ENCODE results near the gene OGA.

Gene OGA

DNA sequence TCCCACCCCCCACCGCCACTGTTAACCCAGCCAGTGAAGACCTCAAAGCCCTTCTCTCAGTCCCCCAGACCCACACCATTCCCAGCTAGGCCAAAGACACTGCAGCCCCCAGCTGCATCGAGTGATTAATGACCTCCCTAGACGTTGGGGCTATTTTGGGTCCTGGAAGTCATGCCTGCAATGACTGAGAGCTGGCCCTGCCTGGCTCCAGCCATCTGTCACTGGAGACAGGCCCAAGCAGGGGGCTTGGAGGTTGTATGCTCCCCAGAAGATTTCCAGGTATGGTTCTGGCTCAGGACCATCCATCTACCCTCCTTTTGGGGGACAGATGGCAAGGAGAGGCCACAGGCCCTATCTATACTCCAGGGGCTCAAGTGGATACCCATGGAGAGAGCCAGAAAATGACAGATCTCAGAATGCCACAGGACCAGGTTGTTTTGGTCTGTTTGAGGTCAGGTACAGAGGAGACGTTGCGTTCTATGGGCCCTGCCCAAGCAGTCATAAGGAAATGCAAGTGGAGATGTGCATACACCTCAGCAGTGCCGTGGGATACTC is 20.2 kb upstream of the OGA start:
- Histone ChIP-seq H3K4me3 (no peak overlapping the region), H3K27ac (no peak overlapping the region)

DNA sequence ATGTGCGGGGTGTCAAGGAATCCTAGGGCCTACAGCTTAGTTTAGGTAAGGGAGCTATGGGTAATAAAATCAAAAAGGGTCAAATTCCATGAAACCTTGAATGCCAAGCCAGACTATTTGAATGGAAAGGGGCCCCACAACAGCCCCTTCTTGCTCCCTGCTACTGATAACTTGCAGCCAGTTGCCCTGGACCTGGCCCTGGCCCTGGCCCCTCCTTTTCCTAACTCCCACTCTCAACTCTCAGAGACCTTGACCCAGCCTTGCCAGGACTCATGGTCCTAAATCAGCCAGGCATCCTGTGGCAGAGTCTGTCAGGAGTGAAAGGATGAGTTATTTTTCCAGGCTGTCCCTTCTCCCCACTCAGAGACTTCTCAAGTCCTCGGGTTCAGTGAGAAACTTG is 19.5 kb upstream of the OGA start:
- H3K27ac ChIP-seq: no peak overlapping the region

DNA sequence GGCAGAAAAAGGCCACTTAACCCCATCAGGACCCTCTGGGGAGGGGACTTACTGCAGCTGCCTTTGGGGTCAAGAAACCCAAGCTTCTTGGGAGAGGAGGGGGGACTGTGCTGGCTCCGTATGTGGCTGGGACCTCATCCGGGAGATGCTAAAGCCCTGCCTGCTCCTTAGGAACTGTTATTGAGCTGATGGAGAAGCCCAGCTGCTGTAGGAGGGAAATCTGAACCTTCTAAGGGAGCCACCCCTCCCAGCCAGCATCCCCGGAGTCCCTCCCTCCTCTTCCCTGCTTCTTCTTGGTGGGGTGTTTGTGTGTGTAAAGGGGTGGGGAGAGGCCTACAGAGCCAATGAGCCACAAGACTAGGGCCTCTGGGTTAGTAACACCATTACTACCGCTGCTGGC is 17.1 kb upstream of the OGA start:
- Histone ChIP-seq H3K27ac (no peak overlapping the region), H3K4me3 (no peak overlapping the region)

More for the DNA sequence above, 19.5 kb upstream of the OGA start:
- H3K4me3 ChIP-seq: no peak overlapping the region

DNA sequence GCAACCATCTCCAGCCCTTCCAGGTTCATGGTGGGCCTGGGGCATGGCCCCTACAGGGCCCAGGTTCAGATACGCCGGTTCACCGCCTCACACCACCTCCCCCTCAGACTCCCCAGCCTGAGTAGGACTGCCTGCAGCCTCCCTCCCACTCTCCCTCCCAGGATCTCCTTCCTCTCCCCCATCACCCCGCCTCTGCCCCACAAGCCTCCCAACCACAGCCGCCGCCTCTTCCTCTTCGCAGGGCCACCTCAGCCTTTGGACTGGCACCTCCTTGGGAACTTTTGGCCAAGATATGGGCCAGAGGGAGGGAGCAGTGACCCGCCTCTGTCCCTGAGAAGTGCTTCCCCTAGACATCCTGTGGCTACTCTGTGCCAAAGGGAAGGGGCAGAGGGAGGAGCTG is 16.1 kb upstream of the OGA start:
- no peak overlapping the region for H3K27ac ChIP-seq
- H3K4me3 ChIP-seq: no peak overlapping the region

DNA sequence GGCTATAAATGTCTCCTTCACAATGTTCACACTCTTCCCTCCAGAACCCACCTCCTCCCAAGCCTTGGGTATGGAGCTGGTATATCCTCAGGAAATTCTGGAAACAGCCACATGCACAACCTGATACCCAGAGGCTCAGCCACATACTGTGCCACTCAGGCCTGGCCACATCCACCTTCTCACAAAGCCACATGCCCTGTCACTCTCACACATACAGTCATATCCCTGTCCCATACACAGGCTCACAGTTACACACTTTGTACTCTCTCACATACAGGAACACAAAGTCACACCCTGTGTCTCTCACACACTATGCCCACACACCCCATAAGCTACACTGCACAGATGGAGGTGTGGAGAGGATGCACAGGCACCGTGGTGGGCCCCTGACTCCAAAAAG is 15.2 kb upstream of the OGA start:
- H3K4me3 ChIP-seq: no peak overlapping the region
- H3K27ac ChIP-seq: no peak overlapping the region

DNA sequence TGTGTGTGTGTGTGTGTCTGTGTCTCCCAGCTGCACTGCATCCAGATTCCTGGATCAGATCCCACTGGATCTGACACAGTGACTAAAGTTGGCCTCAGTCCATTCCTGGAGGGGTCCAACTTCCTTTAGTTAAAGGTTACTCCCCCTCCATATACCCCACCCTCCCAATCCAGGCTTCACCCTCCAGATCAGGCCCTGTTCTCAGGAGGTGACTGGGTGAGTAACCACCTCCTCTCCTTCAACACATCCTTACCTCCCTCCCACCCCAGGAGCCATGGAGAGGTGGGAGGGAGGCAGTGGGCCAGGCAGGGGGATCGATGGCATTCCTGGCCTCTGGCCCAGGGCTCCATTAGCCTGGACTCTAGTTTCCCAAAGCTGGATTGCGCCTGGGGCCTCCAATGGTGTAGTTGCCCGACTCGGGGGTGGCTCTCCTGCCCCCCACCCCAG is 14.1 kb upstream of the OGA start:
- Histone ChIP-seq H3K27ac (peak overlapping the region in 2 of 21 experiments; percentile 32 to 37), H3K4me3 (no peak overlapping the region)

DNA sequence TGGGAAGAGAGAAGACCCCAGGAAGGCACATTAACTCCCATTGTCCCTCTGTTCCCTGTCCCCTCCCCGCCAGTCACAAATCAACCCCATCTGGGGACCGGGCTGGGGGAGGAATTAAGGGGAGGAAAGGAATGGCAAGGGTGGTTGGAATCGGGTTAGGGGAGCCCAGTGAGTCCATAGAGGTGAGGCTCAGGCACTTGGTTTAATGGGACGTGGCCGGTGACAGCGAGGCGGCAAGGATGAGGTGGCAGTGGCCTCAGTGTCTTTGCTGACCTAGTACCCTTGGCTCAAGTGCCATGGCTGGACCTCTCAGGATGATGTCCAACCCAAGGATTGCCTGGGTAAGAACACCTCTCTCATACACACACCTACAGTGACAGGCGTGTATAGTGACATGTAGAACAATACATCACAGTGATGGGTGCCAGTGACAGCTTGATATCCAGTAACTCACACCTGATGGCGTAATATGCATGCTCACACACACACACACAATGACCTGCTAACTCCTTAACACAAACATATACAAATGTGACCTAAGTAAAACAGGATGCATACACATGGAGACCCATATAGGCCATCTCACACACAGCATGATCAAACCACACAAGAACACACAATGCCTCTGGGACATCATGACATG is 13.0 kb upstream of the OGA start:
- peak overlapping the region in 19 of 21 experiments; percentile 35 to 89 (median 69) for H3K27ac ChIP-seq
- peak overlapping the region; percentile 31 to 48 (median 40) for H3K4me3 ChIP-seq

DNA sequence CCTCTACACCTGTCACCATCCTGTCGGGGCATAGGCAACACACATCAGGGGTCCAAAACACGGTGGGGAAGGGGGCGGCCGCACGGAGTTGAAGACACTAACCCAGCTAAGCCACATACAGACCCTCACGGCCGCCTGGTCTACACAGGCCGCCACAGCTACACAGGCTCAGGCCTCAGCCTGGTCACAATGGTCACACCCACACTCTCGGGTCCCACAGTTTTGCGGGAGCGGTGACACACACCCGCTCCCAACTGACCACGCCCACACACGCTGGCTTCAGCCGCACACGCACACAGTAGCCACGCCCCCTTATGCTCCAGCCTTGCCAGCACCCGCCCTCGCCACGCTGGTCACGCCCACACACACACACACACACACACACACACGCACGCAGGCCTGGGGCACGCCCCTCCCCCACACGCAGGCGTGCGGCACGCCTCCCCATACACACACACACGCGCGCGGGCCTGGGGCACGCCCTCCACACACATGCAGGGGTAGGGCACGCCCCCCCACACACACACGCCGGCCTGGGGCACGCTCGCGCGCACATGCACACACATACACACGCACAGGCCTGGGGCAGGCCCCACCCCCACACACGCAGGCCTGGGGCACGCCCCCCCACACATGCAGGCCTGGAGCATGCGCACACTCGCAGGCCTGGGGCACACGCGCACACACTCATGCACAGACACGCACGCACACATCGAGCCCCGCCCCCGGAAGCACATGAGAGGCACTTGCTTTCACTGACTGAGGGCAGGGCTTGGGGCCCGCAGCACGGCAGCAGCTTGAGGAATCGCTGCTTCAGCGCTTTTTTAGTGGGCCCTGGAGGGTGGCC is 12.3 kb upstream of the OGA start:
- Histone ChIP-seq H3K4me3 (peak overlapping the region; percentile 31 to 48 (median 40)), H3K27ac (peak overlapping the region in 19 of 21 experiments; percentile 37 to 89 (median 69))

DNA sequence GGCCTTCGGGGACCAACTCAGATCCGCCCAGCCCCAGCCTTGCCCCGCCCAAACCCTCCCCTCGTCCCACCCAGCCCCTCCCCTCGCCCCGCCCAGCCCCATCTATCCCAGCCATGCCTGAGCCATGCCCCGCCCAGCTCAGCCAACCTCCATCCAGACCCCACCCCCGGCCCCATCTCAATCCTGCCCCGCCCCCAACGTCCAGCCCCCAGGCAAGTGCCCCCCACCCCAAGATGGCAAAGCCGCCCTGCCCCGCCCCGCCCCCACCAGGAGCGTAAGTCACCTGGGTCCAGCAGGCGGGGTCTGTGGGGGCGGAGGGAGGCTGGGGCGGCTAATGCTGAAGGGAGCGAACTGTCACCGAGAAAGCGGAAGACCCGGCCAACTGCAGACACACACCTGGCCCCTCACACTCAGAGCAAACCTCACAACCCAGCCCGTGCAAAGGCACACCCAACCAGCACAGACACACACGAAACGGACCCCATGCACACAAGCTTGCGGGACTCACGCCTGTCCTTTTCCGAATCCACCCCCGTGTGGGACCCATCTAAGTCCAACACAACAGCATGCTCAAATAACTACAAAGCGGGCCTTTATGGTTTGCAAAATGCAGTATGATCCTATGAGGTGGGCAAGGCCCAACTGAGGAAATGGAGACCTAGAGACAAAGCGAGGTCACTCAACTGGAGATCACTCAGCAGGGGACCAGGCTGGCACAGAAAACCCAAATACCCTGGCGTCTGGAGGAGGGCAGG is 11.5 kb upstream of the OGA start:
- Histone ChIP-seq H3K4me3 (peak overlapping the region; percentile 31 to 48 (median 40)), H3K27ac (peak overlapping the region in 16 of 21 experiments; percentile 16 to 89 (median 62))

DNA sequence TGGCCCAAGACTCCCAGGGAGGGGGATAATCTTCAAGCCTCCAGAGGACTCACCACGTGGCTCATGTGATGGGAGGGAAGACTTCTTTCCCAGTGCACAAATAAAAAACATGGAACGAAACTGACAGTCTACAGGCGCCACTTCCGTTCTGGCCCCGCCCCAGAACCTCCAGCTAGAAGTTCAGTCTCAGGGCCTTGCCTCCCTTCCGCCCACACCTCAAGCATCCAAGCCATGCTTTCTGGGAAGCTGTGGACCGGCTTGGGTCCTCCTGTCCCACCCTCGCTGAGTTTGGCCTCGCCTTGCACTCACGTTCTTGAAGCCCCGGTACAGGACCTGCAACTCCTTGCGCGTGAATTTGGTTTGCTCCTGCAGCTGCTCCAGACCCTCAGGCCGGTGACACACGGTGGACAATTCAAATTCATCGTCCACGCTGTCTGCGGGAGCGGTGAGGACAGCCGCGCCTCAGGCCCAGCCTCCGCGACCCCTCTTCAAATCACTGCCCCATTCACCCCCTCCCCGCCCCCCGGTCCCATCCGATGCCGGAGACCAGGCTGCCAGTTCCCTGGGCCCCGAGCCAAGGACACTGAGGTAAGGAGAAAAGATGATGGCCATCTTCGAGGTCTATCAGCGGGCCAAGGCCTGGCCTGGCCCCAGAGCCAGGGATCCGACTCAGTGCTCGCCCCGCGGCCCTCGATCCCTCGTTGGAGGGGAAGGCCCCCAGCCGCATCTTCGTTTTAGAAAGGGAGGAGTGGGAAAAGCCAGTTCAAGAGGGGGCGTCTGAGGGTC is 10.7 kb upstream of the OGA start:
- H3K27ac ChIP-seq: peak overlapping the region in 8 of 21 experiments; percentile 16 to 49 (median 23)
- peak overlapping the region in 5 of 7 experiments; percentile 14 to 48 (median 39) for H3K4me3 ChIP-seq

DNA sequence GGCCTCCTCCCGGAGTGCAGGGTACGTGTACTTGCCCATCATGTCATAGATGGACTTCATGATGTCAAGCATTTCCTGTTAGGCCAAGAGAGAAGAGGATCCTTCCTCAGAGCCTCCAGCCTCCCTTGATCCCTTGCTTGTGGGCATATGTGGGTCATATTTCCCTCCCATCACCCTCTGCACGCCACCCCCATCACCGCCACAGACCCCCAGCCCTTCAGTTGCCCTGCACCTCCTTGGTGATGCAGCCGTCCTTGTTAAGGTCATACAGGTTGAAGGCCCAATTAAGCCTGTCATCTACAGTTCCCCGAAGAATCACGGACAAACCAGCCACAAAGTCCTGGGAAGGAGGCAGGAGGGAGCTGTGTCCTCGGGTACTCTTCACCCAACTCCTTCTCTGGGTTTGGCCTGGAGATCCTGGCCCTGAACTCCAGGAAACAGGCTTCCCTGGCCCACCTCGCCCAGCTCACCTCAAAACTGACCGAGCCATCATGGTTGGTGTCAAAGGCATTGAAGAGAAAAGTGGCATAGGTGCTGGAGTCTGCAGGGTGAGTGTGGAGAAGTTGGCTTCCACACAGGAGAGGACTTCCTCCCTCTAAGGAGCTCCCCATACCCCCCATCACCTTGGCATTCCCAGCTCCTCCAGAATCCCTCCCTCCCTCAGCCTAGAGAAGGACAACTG is 9.8 kb upstream of the OGA start:
- Histone ChIP-seq H3K27ac (no peak overlapping the region), H3K4me3 (no peak overlapping the region)

DNA sequence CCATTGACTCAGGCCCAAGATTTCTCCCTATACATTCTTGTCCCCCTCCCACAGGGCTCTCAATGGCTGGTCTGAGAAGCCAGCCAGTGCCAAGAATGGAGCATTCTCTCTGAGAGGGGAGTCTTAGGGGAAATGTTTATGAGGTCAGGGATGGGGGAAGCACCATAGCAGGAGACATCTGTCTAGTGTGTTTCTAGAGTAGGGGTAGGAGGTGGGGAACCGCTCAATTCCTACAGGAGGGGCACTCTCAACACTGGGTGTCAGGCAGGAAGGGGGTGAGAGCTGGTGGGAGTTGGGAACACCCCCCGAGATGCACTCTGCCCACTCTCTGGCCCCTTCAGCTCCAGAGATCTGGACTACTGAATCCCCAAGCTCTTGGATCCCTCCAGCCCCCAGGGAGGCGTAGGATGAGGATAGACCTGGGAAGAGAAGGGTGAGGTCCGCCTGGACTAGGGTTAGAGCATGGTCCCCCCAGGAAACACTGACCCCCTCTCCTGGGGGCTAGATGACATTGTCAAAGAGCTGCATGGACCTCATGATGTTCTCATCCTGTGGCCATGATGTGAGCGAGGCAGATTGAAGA is 8.7 kb upstream of the OGA start:
- Histone ChIP-seq H3K27ac (no peak overlapping the region), H3K4me3 (no peak overlapping the region)

DNA sequence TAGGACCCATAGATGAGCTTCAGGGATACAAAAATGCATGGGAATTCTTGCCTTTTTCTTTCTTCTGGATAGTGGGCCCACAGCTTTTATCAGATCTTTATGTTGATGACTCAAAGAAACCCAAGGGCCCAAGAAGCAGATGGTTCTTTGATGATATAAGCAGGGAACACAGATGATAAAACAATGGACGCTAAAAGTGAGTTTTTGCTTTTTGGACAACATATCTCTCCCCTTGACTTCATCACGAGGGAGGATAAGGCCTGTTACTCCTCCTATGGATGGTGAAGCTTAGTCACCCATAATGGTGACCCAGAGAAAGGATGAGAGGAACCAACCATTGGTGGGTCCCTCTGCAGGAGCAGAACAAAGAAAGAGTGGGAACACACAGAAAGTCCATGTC is 6.5 kb upstream of the OGA start:
- Histone ChIP-seq H3K4me3 (no peak overlapping the region), H3K27ac (no peak overlapping the region)

DNA sequence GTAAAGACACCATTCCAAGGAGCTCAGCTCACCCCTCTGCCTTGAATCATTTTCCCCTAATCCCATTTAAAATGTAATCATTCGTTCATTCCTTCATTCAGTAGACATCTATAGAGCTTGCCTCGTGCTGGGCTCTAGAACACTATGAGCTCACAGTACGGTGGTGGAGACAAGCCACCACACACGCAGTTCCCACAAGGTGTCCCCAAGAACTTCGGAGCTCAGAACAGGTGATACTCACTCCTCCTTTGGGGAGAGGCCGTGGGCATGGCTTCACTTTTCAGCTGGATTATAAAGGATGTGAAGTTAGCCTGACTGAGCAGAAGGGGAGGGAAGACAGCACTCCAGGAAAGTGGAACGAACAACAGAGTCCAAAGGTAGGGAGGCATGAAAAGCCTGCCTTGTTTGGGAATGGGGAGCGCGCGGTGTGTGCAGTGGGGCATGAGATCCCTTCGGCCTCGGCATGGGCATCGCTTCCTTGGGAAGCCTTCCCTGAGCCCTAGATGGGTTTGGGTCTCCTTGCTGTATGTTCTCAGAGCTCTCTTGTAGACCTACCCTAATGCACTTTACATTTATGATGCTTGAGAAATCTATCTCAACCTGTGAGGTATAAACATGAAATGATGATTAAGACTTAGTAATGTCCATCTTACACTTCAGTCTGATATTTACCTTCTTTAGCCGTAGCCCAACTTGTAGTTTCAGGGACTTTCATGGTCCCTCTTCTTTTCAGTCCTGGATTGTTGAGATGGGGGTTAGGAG is 809 bp upstream of the OGA start:
- peak overlapping the region; percentile 83 to 100 (median 97) for H3K4me3 ChIP-seq

DNA sequence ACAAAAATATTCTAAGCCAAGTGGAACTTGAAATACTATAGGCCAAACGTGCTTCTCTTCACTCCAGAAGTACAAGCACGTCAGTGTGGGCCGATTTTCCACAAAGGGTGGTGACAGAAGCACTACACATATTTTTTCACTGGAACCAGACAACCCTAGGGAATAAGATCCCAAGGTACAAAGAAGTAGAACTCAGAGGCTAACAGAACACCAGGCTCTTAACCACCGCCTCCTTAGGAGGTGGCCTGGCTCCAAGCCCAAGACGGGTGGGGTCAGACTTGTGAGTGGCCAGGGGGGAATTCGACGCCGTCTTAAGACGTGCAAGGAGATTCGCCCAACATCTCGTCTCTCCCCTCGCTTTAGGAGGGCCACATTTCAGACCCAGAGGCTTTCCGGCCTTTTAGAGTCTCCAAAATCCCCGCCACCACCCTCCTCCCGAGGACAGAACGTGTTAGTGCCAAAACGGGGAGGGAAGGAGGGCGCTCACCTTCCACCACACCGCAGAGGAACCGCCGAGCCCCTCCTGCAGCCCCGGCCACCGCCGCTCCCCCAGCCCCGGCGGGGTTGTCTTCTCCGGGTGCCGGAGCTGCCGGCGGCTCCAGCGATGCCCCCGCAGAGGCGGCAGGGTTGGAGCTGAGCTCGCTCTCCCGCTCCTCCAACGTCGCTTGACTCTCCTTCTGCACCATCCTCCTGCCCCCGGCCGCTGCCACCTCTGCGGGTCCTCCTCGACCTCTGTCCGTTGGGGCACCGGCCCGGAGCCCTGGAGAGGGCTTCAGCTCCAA is 716 bp downstream of the OGA start:
- Histone ChIP-seq H3K27ac (peak overlapping the region; percentile 53 to 99 (median 95)), H3K4me3 (peak overlapping the region; percentile 83 to 100 (median 97))

More for the DNA sequence above, 809 bp upstream of the OGA start:
- peak overlapping the region in 20 of 21 experiments; percentile 38 to 99 (median 94) for H3K27ac ChIP-seq

DNA sequence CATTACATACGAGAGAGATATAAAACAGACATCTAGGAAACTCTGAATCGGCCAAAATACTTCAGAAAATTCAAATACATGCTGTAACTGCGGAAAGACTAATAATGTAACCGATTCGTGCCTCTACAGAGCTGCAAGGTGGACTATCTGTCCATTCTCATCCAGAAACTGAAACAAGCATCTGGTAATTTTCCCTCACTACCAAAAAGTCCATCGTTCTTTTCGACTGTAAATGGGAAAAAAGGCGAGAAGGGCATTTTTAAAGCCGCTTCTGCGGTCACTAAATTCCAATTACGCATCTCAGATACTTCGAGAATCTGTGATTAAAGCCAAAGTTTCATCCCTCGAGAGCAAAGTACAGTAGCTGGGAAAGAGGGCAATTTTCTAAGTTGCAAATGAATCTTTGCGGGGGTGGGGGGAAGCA is 1.3 kb downstream of the OGA start:
- Histone ChIP-seq H3K4me3 (peak overlapping the region; percentile 83 to 100 (median 97)), H3K27ac (peak overlapping the region in 20 of 21 experiments; percentile 2 to 99 (median 94))

DNA sequence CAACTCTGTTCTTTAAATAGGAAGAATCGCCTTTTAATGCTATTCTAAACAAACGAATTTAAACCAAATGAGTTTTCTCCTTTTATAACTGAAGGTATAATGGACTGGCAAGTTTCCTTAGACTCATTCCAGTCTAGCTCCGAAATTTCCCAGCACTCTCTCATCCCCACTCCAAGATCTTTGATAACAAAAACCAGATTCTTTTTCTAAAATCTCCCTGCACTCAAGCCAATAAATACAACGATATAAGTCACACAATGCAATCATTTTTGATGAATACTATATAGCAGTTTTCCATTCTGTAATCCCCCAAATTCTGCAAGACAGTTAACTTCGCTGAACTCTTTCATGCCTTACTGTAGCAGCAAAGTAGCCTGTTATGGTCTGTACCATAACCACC is 1.9 kb downstream of the OGA start:
- peak overlapping the region; percentile 83 to 100 (median 97) for H3K4me3 ChIP-seq
- peak overlapping the region in 14 of 21 experiments; percentile 28 to 99 (median 94) for H3K27ac ChIP-seq

All from skin epidermis (tissue), 12 donors.